DMS153 treated with DMSO at 0.1 percent for 48 hours (cell line): ENCODE data around the gene SLC22A31.
"Not testable (repeated sequence)": the region's sequence is repeated elsewhere in the genome, so short reads cannot be mapped to it uniquely, and the experiment has no call there.

Source experiments
- DNase-seq: peaks from one replicate; lab custom pipeline; 2025; ENCODE audit not compliant: unreplicated experiment; lab: John Stamatoyannopoulos, UW

SLC22A31 gene

GRCh38 chr16:89167425-89167941, 32.9 kb downstream of the SLC22A31 start:
- DNase-seq, result peak; percentile 69

- DNase-seq, result no peak
Measured at GRCh38 chr16:89166696-89167424, 33.5 kb downstream of the SLC22A31 start.

- not testable (repeated sequence) for DNase-seq
Measured at GRCh38 chr16:89165681-89165979, 34.7 kb downstream of the SLC22A31 start.

- DNase-seq, result no peak
Measured at GRCh38 chr16:89164847-89165680, 35.3 kb downstream of the SLC22A31 start.

- no peak for DNase-seq
Measured at GRCh38 chr16:89164436-89164835, 35.9 kb downstream of the SLC22A31 start.

GRCh38 chr16:89163297-89163696, 37.0 kb downstream of the SLC22A31 start:
- no peak for DNase-seq

- no peak for DNase-seq
Measured at GRCh38 chr16:89161763-89162713, 38.3 kb downstream of the SLC22A31 start.

GRCh38 chr16:89160977-89161701, 39.2 kb downstream of the SLC22A31 start:
- no peak for DNase-seq

- DNase-seq, result no peak
Measured at GRCh38 chr16:89159850-89160354, 40.4 kb downstream of the SLC22A31 start.

GRCh38 chr16:89159066-89159849, 41.1 kb downstream of the SLC22A31 start:
- no peak for DNase-seq

- no peak for DNase-seq
Measured at GRCh38 chr16:89157778-89158177, 42.6 kb downstream of the SLC22A31 start.

GRCh38 chr16:89156740-89157645, 43.3 kb downstream of the SLC22A31 start:
- DNase-seq, result no peak

- DNase-seq, result no peak
Measured at GRCh38 chr16:89155851-89156739, 44.2 kb downstream of the SLC22A31 start.

- DNase-seq, result no peak
Measured at GRCh38 chr16:89155184-89155679, 45.1 kb downstream of the SLC22A31 start.

GRCh38 chr16:89154390-89155183, 45.8 kb downstream of the SLC22A31 start:
- no peak for DNase-seq

- no peak for DNase-seq
Measured at GRCh38 chr16:89153848-89154271, 46.5 kb downstream of the SLC22A31 start.
